ENCODE data around the gene LCMT2.
A peak's percentile ranks its signal among the peaks of the same experiment; 100 is the strongest.

The LCMT2 gene

DNA sequence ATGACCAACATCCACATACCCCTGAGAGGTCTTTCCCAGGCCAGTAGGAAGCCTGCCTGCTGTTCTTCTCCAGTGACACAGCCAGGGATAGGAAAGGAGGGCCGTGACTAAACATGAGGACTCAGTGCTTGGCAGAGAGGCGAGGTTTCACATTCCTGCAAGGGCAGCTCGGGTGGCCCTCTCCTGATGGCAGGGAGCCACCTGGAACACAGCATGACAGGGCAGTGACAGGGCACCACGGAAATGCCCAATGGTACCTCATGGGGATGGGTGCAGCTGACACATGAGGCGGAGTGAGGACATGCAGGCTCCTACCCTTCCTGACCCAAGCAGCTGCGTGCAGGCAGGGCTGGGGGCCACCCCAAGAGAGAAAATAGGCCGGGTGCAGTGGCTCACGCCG, 56.2 kb downstream of the LCMT2 start:
- peak; percentile 31 for DNase-seq (ENCODE audit: low spot score)

Data from AG08395 (cell line).